GM12872 (cell line): ENCODE results near the gene SMARCD3.

ENCODE experiments used
- CTCF ChIP-seq: IDR thresholded peaks from 3 replicates; pipeline ENCODE4 v1.5.1; 2011; ENCODE audit warnings: low read depth, mild to moderate bottlenecking, low read length, moderate library complexity; ENCODE audit not compliant: insufficient read depth

SMARCD3 gene

GRCh38 chr7:151246851-151247580, 1.5 kb downstream of the SMARCD3 start:
- no peak for TF ChIP-seq CTCF

GRCh38 chr7:151246102-151246850, 2.2 kb downstream of the SMARCD3 start:
- no peak for TF ChIP-seq CTCF

GRCh38 chr7:151245360-151246101, 3.0 kb downstream of the SMARCD3 start:
- peak; percentile 58 for TF ChIP-seq CTCF

DNA sequence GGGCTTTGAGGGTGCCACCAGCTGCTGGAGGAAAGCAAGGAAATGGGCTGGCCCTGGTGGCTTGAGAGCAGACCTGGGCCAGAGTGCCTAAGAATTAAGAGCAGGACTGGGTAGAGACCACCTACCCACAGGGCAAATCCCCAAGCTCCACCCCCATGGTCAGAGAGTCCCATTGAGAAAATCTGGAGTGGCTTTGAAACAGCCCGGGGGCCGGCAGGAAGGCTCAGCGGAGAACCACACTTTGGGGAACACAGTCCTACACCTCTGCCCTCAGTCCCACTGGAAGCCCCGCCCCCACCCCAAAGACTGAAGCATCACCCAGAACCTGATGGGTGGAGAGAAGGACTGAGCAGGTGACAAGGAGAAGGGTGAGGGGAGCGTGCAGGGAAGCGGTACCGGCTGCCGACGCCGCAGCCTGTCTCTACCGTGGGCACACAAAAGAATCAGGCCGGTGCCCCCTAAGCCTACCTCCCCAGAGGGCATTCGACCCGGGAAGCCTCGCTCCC, 3.6 kb downstream of the SMARCD3 start:
- TF ChIP-seq CTCF: no peak

DNA sequence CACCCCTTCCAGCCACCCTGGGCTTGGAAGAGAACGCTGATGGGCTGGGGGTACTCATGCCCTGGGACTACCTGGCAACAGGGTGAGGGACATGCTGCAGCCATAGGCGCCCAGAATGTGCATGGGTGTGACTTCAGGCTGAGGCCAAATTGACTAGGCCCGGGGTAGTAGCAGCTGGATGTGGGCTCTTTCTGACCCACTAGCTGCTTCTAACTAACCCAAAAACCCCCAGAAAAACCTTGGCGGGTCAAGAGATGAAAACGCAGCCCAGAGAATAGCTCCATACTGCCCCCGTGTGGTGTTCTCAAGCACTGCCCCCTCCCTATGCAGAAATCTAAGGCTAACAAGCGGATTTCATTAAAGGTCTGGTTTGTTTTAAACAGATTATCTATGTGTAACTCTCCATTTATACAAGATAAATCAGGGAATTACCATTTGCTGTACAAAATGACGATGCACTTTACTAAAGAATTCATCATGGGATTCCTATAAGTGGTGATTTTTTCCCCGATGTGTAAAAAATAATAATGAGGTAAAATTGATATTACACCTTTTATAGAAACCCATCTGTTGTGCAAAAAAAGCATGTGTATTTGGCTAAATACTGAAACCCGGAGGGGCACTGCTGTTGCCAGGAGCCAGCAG, 4.2 kb downstream of the SMARCD3 start:
- peak; percentile 87 for TF ChIP-seq CTCF

GRCh38 chr7:151243408-151244195, 4.9 kb downstream of the SMARCD3 start:
- TF ChIP-seq CTCF: no peak
